Fibroblast of pulmonary artery (primary cell): ENCODE results near the gene TRIM29.
A peak's percentile ranks its signal among the peaks of the same experiment; 100 is the strongest.

Source experiments
- DNase-seq: peaks from one replicate; pipeline ENCODE4 v3.0.0-alpha.2; 2010; ENCODE audit warnings: low read depth
- H3K4me3 ChIP-seq: replicated peaks from 2 replicates; pipeline ENCODE4 v1.5.1; 2011; ENCODE audit warnings: low read depth, mild to moderate bottlenecking, control low read depth, low read length, moderate library complexity
- CTCF ChIP-seq: IDR thresholded peaks from 2 replicates; pipeline ENCODE4 v1.5.1; 2011; ENCODE audit warnings: mild to moderate bottlenecking, control low read depth, low read length, inconsistent platforms; ENCODE audit errors: missing control alignments

Gene TRIM29

GRCh38 chr11:120179057-120179672, 41.3 kb upstream of the TRIM29 start:
- no peak overlapping the region for H3K4me3 ChIP-seq
- no peak for TF ChIP-seq CTCF
- no peak for DNase-seq

GRCh38 chr11:120178561-120179056, 40.7 kb upstream of the TRIM29 start:
- no peak overlapping the region for H3K4me3 ChIP-seq
- TF ChIP-seq CTCF, result no peak
- DNase-seq, result no peak

- DNase-seq, result no peak
- H3K4me3 ChIP-seq, result no peak overlapping the region
- no peak for TF ChIP-seq CTCF
Measured at GRCh38 chr11:120174866-120175265, 37.0 kb upstream of the TRIM29 start.

GRCh38 chr11:120173807-120174206, 35.9 kb upstream of the TRIM29 start:
- TF ChIP-seq CTCF, result no peak

GRCh38 chr11:120173019-120173705, 35.2 kb upstream of the TRIM29 start:
- H3K4me3 ChIP-seq, result no peak overlapping the region
- DNase-seq, result no peak
- no peak for TF ChIP-seq CTCF

More at GRCh38 chr11:120173807-120174206, 35.9 kb upstream of the TRIM29 start:
- no peak for DNase-seq
- no peak overlapping the region for H3K4me3 ChIP-seq

- peak; percentile 73 for DNase-seq
- peak; percentile 84 for TF ChIP-seq CTCF
- H3K4me3 ChIP-seq, result no peak overlapping the region
Measured at GRCh38 chr11:120172054-120172911, 34.4 kb upstream of the TRIM29 start.
